LoVo (cell line): ENCODE results near the gene PIM3.
A peak's percentile ranks its signal among the peaks of the same experiment; 100 is the strongest.

ENCODE experiments used
- DNase-seq: peaks from one replicate; pipeline ENCODE4 v3.0.0-alpha.2; 2016; ENCODE audit warnings: low spot score

Gene PIM3

DNA sequence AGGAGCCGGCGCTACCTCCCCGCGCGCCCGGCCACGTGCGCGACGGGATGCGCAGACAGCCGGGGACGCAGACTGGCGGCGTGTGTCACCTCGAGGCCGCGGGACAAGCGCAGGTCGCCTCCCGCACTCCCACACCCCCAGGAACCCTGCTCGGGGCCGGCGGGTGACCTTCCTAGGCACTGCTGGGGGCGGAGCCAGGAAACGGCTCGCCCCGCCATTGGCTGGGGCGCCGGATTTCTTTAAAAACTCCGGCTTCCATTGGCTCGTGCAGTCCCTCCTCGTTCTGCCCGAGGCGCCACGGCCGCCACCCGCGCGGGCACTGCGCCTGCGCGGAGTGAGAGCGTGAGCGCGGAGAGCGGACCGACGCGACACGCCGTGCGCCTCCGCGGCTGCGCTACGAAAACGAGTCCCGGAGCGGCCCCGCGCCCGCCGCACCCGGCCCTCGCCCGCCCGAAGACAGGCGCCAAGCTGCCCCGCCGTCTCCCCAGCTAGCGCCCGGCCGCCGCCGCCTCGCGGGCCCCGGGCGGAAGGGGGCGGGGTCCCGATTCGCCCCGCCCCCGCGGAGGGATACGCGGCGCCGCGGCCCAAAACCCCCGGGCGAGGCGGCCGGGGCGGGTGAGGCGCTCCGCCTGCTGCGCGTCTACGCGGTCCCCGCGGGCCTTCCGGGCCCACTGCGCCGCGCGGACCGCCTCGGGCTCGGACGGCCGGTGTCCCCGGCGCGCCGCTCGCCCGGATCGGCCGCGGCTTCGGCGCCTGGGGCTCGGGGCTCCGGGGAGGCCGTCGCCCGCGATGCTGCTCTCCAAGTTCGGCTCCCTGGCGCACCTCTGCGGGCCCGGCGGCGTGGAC lies at the start of gene PIM3:
TSS of gene PIM3 (plus strand) at position 614 of the 846 bp plus-strand sequence. CDS start at position 790, 176 bp downstream.
- DNase-seq: peak; percentile 96

- DNase-seq: no peak
These were observed 48.5 kb upstream of the PIM3 start for GRCh38 chr22:49911881-49912625.

DNA sequence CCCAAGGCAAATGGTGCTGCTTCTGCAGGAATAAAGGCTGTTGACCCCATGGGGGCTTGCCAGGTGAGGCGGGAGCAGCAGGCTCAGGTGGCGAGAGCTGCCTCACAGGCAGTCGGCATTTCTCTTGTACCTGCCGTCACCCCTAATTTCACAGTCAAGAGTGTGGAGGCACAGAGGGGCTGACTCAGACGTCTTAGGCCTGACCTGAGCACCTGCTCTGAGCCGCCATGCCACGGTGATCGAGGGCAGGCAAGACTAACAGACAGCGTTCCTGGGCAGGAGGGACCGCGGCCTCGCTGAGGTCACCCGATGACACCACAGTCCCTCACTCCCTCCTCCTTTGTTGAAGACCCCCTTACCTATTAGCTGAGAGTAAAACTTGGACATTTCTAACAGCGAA lies 47.5 kb upstream of the PIM3 start:
- DNase-seq: no peak

GRCh38 chr22:49913446-49913845 lies 47.1 kb upstream of the PIM3 start:
- no peak for DNase-seq

- DNase-seq: no peak
These were observed 46.3 kb upstream of the PIM3 start for GRCh38 chr22:49914256-49914655.

- DNase-seq: no peak
These were observed 45.0 kb upstream of the PIM3 start for GRCh38 chr22:49915610-49916009.

DNA sequence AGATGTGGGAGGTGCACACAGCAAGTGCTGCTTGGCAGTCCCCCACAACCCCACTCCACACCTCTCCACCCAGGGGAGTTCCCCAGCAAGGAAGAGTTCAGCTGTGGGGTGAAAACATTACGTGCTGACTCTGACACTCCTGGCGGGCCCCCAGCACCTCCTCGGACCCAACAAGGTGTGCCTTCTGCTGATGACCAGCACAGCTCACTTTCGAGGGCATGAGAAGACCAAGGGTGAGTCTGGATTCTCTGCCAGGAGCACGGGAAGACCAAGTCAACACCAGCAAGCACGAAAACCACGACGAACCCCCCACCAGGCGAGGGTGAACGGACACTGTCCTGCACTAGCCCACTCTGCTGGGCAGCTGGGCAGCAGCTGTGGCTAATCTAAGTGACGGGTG lies 43.7 kb upstream of the PIM3 start:
- no peak for DNase-seq

GRCh38 chr22:49917974-49918910 lies 42.3 kb upstream of the PIM3 start, which contains the start of the genes ALG12 and CRELD2:
Gene ALG12, minus strand, starts transcription at chr22:49918438. Its CDS starts 4,673 bp downstream, at chr22:49913765.
Gene CRELD2, plus strand, starts transcription at chr22:49918634. Its CDS starts 136 bp downstream, at chr22:49918770.
- peak; percentile 98 for DNase-seq

DNA sequence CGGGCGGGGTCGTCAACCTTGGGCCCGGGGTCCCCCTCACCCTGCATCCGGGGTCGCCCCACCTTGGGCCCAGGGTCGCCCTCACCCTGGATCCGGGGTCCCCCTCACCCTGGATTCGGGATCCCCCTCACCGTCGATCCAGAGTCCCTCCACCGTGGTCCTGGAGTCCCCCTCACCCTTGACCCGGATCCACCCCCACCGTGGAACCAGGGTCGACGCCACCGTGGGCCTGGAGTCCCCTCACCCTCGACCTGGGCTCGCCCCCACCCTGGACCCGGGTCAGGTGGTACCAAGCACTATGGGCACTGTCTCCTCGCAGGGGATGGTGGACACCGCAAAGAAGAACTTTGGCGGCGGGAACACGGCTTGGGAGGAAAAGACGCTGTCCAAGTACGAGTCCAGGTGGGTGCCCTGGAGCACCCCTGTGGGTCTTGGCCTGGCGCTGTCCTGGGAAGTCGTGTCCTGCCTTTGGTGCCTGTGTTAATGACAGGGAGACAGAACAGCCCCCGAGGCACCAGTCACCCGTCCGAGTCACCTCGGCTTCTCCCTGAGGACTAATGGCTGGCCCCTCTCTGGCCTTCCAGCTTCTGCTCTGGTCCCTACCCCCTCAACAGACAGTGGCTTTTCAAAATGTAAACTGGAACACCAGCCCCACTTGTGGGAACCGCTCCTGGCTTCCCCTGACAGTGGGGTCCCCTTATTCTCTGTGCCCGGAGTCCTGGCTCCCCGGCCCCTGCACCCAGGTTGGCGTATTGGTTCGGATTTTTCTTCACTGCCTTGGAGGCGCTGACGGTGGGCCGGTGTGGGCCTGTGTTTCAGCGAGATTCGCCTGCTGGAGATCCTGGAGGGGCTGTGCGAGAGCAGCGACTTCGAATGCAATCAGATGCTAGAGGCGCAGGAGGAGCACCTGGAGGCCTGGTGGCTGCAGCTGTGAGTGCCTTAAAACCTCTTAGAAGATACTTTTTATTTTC lies 41.4 kb upstream of the PIM3 start:
- no peak for DNase-seq

DNA sequence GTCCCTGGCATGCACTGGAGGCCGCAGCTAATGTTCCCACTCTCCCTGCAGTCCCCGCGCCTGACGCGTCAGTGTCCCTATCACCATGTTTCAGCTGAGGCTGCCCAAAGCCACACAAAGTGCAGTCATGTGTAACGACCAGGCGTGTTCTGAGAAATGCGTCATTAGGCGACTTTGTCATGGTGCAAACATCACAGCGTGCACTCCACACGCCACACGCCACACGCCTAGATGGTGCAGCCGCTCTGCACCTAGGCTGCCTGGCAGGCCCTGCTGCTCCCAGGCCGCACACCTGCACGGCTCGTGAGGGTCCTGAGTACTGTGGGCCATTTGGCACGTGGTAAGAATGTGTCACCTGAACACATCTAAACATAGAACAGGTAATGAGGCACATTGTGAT lies 39.7 kb upstream of the PIM3 start:
- no peak for DNase-seq

DNA sequence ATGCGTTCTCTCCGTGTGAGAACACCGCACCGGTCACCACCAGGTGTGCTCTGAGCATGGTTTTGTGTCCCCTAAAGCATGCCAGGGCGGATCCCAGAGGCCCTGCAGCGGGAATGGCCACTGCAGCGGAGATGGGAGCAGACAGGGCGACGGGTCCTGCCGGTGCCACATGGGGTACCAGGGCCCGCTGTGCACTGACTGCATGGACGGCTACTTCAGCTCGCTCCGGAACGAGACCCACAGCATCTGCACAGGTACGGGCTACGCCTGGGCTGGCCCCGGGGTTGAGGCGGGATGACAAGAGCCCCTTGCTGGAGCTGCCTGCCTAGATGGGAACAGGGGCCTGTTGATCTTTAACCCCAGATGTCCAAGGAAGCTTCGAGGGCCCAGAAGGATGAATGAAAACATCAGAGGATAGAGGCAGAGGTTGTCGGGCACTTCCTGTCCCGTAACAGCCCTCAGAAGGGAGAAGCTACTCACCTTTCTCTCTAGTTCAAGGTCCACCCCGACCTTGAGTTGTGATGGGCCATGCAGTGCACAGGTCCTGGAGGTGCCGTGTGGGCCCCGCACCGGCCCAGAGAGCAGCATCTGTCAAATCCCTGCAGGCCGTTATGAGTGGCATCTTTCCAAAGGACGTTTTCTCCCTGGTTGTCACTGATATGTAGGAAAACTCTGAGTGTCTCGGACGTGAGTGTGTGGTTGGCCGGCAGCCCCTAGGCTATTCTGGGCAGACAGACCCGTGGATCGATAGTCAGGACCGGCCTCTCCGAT lies 38.9 kb upstream of the PIM3 start:
- DNase-seq: no peak

DNA sequence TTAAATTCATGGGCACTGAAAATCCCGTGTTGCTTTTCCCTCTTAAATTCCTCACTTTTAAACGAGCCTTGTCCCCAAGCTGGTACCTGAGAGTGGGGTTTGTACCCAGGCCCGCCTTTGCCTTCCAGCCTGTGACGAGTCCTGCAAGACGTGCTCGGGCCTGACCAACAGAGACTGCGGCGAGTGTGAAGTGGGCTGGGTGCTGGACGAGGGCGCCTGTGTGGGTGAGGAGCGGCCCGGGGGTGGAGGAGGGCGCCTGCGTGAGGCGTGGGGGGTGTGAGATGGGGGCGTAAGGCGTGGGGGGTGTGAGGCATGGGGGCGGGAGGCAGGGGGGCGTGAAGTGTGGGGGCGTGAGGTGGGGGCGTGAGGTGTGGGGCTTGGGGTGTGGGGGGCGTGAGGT lies 38.1 kb upstream of the PIM3 start:
- DNase-seq: no peak

DNA sequence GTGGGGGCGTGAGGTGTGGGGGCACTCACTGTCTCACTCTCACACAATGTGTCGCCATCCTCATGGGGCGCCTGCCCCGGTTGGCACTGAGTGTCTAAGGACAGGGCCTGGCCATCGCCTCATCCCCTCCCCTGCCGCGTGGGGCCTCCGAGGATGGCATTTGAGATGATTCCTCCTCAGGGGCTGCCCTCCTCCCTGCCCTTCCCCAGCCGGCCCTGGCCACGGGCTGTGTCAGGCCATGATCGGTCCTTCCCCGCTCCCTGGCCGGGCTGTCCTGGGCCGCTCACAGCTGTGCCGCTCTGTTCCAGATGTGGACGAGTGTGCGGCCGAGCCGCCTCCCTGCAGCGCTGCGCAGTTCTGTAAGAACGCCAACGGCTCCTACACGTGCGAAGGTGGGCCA lies 37.6 kb upstream of the PIM3 start:
- DNase-seq: no peak

- no peak for DNase-seq
These were observed 37.1 kb upstream of the PIM3 start for GRCh38 chr22:49923445-49923844.

GRCh38 chr22:49924113-49924833 lies 36.3 kb upstream of the PIM3 start:
- DNase-seq: no peak

DNA sequence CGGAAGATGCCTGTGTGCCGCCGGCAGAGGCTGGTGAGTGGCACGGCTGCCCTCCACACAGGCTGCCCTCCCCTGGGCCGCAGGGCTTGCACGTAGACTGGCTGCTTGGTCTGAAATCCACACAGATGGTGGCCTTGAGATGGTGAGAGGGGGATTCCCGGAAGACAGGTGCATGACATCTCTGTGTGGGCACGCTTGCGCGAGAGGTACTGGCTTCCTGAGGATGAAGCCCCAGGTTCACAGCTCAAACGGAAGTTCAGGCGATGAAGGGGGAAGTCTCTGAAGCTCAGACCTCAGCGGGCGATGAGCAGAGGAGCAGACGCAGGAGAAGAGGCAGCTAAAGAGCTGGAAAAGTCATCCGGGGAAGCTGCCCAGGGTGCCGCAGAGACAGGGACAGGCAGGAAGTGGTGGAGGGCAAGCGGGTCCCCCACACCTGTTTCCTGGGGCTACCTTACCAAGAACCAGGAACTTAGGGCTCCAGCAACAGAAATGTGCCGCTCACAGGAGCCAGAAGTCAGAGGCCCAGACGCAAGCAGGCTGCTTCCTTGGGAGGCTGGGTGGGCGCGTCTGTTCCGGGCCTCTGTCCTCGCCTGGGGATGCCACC lies 34.9 kb upstream of the PIM3 start:
- DNase-seq: no peak

GRCh38 chr22:49926916-49927315 lies 33.7 kb upstream of the PIM3 start:
- DNase-seq: no peak

DNA sequence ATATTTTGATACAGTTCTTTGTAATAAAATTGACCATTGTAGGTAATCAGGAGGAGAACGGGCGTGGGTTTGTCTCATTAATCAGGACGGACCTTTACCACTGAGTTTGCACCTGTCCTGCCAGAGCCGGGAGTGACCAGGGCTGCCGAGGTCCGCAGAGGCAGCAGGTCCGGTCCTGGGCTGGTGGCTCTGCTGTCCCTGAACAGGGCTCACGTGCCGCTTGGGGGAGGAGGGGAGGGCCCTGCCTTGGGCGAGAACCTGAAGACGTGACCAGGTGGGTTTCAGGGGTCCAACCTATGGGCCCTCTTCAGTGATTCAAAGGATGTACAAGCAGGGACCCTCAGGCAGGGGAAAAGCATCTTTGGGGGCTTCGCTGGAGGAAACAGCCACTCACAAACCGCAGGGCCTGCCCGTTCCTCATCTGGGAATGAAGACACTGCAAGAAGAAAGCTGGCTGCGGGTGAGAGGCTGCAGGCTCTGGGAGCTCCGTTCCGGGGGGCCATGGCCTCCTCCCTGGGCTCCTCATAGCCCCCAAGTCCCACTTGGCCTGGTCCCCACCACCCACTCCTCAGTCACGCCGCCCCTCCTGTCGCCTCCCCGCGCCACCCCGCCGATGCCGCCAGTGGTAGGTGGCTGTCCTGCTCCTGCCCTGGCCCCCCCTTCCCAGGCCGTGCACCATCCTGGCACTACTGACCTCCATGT lies 32.9 kb upstream of the PIM3 start:
- DNase-seq: no peak

GRCh38 chr22:49928185-49928495 lies 32.4 kb upstream of the PIM3 start:
- no peak for DNase-seq
